Tibial nerve (tissue), 3 donors: ENCODE data around the gene TUBA1B.

Experiments
- POLR2A ChIP-seq, 2 donors: fragments of 450-650 bp; IDR thresholded peaks; one replicate each; pipeline ENCODE4 v1.6.1; 2017; ENCODE audit warnings: antibody characterized with exemption in 2 of 2, mild to moderate bottlenecking in 2 of 2, moderate library complexity in 2 of 2
- TF ChIP-seq, protein P1 (sequence below), 5 experiments: fragments of 200-600 bp in 3 of 5; fragments of 450-650 bp in 2 of 5; sonication (generic) in 3 of 5; IDR thresholded peaks; one replicate each; pipeline ENCODE4 v1.5.1; 2016 to 2019; ENCODE audit warnings: antibody characterized with exemption in 5 of 5, mild to moderate bottlenecking in 3 of 5, moderate library complexity in 2 of 5

DNA sequence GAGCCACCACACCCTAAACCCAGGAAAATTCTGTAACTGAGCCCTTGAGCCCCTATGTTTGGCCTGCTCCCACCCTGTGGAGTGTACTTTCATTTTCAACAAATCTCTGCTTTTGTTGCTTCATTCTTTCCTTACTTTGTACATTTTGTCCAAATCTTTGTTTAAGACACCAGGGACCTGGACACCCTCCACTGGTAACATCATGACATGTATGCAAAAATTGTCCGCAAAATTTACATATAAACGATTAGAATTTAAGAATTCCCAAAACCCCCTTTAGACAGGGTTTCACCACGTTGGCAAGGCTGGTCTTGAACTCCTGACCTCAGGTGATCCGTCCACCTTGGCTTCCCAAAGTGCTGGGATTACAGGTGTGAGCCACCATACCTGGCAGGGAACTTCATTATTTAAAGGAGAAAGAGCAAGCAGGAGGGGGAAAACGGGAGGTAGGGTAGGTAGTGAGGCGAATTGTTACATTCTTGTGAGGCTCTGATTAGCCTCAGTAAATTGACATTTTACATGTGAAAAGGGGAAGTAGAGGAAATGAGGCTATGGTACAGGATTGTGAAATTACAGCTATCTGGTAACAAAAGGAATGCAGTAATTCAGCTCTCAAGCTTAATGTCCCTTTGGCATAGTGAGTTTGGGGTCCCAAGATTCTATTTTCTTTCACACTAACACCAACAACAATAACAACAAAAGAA is 30.0 kb upstream of the TUBA1B start:
- TF ChIP-seq POLR2A (IDR thresholded peaks at IDR 0.05): no peak
- TF ChIP-seq, protein P1, sequence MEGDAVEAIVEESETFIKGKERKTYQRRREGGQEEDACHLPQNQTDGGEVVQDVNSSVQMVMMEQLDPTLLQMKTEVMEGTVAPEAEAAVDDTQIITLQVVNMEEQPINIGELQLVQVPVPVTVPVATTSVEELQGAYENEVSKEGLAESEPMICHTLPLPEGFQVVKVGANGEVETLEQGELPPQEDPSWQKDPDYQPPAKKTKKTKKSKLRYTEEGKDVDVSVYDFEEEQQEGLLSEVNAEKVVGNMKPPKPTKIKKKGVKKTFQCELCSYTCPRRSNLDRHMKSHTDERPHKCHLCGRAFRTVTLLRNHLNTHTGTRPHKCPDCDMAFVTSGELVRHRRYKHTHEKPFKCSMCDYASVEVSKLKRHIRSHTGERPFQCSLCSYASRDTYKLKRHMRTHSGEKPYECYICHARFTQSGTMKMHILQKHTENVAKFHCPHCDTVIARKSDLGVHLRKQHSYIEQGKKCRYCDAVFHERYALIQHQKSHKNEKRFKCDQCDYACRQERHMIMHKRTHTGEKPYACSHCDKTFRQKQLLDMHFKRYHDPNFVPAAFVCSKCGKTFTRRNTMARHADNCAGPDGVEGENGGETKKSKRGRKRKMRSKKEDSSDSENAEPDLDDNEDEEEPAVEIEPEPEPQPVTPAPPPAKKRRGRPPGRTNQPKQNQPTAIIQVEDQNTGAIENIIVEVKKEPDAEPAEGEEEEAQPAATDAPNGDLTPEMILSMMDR (IDR thresholded peaks at IDR 0.05): no peak
